Gastrocnemius medialis (tissue), 4 donors: ENCODE results near the gene GALNS.

Experiments used
- POLR2A ChIP-seq, 2 donors: fragments of 450-650 bp; IDR thresholded peaks; one replicate each; pipeline ENCODE4 v1.6.1; 2017; ENCODE audit warnings: antibody characterized with exemption in 2 of 2, mild to moderate bottlenecking in 2 of 2, moderate library complexity in 2 of 2
- TF ChIP-seq, protein P1 (sequence below), 5 experiments: fragments of 450-650 bp in 3 of 5; fragments of 200-600 bp in 2 of 5; sonication (generic) in 2 of 5; IDR thresholded peaks in 4 of 5; conservative IDR thresholded peaks in 1 of 5; 1 replicate in 4 of 5; 2 replicates in 1 of 5; pipeline ENCODE4 v1.5.1; 2016 to 2019; ENCODE audit warnings: antibody characterized with exemption in 5 of 5, mild to moderate bottlenecking in 3 of 5, moderate library complexity in 3 of 5

DNA sequence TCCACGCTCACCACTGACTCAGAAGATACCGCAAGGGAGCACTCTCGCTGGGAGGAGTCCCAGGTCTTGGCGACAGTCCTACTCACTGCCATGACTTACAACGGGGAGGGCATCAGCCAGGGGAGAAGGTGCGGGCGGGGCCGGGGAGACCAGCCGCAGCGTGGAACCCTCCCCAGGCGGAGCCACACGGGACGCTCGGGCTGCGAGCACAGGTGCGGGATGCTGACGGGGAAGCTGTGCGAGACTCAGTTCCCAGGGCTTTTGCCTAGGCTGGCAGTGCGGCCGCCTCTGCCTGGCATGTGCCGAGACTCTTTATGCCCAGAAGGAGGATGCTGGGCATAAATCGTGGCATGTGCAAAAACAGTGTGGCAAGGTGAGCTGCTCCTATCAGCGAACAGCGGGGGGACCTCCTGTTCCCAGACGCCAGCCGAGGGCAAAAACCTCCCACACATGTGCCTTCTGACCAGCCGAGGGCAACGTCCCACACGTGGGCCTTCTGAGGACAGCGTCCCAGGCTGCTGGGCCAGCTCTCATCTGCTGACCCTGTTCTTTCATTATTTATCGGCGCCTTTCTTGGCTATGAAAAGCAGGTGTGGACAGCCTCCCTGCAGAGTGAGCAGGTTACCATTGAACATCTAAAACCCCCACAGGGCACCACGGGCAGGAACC is 6.1 kb downstream of the GALNS start:
- TF ChIP-seq, protein P1, sequence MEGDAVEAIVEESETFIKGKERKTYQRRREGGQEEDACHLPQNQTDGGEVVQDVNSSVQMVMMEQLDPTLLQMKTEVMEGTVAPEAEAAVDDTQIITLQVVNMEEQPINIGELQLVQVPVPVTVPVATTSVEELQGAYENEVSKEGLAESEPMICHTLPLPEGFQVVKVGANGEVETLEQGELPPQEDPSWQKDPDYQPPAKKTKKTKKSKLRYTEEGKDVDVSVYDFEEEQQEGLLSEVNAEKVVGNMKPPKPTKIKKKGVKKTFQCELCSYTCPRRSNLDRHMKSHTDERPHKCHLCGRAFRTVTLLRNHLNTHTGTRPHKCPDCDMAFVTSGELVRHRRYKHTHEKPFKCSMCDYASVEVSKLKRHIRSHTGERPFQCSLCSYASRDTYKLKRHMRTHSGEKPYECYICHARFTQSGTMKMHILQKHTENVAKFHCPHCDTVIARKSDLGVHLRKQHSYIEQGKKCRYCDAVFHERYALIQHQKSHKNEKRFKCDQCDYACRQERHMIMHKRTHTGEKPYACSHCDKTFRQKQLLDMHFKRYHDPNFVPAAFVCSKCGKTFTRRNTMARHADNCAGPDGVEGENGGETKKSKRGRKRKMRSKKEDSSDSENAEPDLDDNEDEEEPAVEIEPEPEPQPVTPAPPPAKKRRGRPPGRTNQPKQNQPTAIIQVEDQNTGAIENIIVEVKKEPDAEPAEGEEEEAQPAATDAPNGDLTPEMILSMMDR (IDR thresholded peaks at IDR 0.05 in 4 of 5, conservative IDR thresholded peaks at IDR 0.05 in 1 of 5) = no peak
- TF ChIP-seq POLR2A (IDR thresholded peaks at IDR 0.05) = no peak
